Psoas muscle (tissue), 8 donors: Measurements from ENCODE around the gene PCK2. TPM values are rescaled to one million over a fixed set of nuclear protein-coding genes. Genes with fewer than 3 reads are reported as not detected.

Experiments
- ATAC-seq, 4 donors: fragments of 200-7000 bp; cut with Tn5 transposase; one replicate each; pipeline ENCODE4 v1.9.1; 2020; ENCODE audit warnings: moderate library complexity in 3 of 4, mild to moderate bottlenecking in 2 of 4
- DNase-seq, 2 donors: peaks; one replicate each; pipeline ENCODE4 v3.0.0-alpha.2; 2020
- H3K27ac ChIP-seq: fragments of 200-600 bp; one replicate; pipeline ENCODE4 v1.8.0; 2022
- H3K27me3 ChIP-seq, 3 donors: fragments of 200-600 bp in 1 of 3; one replicate each; pipeline versions ENCODE4 v1.6.1 to v1.8.0; 2013 to 2022; ENCODE audit warnings: low read length in 2 of 3, mild to moderate bottlenecking in 2 of 3, moderate library complexity in 1 of 3; ENCODE audit not compliant: insufficient read depth in 3 of 3
- H3K36me3 ChIP-seq, 2 donors: fragments of 200-600 bp in 1 of 2; one replicate each; pipeline versions ENCODE4 v1.6.1 to v1.8.0; 2013 to 2022; ENCODE audit warnings: low read depth in 1 of 2, mild to moderate bottlenecking in 1 of 2, moderate library complexity in 1 of 2; ENCODE audit not compliant: insufficient read depth in 1 of 2
- H3K4me1 ChIP-seq: fragments of 200-600 bp; one replicate; pipeline ENCODE4 v1.8.0; 2022
- H3K4me3 ChIP-seq: fragments of 200-600 bp; one replicate; pipeline ENCODE4 v1.8.0; 2022; ENCODE audit warnings: mild to moderate bottlenecking
- H3K9me3 ChIP-seq: fragments of 200-600 bp; one replicate; pipeline ENCODE4 v1.8.0; 2022
- WGBS, 3 donors: extraction: QIAGEN DNeasy Blood & Tissue Kit; methylation state at CpG; one replicate each; pipeline versions ENCODE4 v1.1.6 to v1.1.7; 2013; 5-methylcytosine and 5-hydroxymethylcytosine counted together
- intact Hi-C, 2 donors: fragments of 100-400 bp; cut with DNase I; formaldehyde crosslinking; loops; one replicate each; pipeline versions ENCODE4 v1.11.0 to v1.14.2; 2022
- polyA plus RNA-seq, 3 donors: library from polyadenylated mRNA; stranded (reverse); fragments of 200-250 nt; gene quantifications; one replicate each; pipeline ENCODE4 v1.2.3, GENCODE V29; 2013
- total RNA-seq, 4 donors: library from RNA; stranded (reverse); fragmentation: NEBNext Ultra II Directional in 2 of 4; extraction: Animal tissue kit (Norgen Biotek cat#: 25700) in 2 of 4; gene quantifications; one replicate each; pipeline versions ENCODE4 v1.2.1 to v1.2.4, GENCODE V29; 2021 to 2023
- TF ChIP-seq, protein P1 (sequence below): fragments of 200-600 bp; IDR thresholded peaks from one replicate; pipeline ENCODE4 v1.8.0; 2022; ENCODE audit warnings: antibody characterized with exemption
- donor health status: healthy with polysubstance abuse.
- donor health status: DM: no; HTN: no; CAD: no; lungs with moderate emphysema.
- donor health status: Bipolar disorder and iron deficiency.
- donor health status: healthy.
- donor health status: DM: yes; HTN: yes; CAD: no.
- donor health status: DM: no; HTN: no; CAD: no.
- donor health status: DM: no; HTN: no; CAD: no.
- donor health status: DM: yes; HTN: yes; CAD: no.

The PCK2 gene
- total and polyA plus RNA-seq, 7 donors, result 2.0 to 4.5 (median 2.4) TPM

DNA sequence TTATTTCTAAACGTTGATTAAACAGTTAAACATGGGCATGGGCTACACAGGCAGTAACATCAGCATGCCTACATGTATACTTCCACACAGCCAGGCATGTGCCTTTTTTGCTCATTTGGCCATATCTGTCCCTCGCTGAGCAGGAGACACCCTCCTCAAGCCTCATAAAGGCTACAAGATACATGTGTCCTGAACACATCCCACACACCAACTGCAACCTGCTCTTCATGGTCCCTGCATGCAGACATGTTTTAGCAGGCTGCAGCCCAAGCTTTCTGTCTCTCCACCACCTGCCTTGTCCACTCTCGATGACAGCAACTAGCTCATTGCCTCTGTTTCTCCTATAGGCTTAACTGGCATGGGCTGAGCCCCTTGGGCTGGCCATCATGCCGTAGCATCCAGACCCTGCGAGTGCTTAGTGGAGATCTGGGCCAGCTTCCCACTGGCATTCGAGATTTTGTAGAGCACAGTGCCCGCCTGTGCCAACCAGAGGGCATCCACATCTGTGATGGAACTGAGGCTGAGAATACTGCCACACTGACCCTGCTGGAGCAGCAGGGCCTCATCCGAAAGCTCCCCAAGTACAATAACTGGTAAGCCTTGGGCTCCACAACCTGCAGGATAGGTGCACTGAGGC, 2.6 kb downstream of the PCK2 start:
- TF ChIP-seq, protein P1, sequence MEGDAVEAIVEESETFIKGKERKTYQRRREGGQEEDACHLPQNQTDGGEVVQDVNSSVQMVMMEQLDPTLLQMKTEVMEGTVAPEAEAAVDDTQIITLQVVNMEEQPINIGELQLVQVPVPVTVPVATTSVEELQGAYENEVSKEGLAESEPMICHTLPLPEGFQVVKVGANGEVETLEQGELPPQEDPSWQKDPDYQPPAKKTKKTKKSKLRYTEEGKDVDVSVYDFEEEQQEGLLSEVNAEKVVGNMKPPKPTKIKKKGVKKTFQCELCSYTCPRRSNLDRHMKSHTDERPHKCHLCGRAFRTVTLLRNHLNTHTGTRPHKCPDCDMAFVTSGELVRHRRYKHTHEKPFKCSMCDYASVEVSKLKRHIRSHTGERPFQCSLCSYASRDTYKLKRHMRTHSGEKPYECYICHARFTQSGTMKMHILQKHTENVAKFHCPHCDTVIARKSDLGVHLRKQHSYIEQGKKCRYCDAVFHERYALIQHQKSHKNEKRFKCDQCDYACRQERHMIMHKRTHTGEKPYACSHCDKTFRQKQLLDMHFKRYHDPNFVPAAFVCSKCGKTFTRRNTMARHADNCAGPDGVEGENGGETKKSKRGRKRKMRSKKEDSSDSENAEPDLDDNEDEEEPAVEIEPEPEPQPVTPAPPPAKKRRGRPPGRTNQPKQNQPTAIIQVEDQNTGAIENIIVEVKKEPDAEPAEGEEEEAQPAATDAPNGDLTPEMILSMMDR, result no peak
- Histone ChIP-seq H3K27me3 (no peaks in the 10 kb centered on the region), H3K27ac (no peak overlapping the region), H3K36me3 (no peaks in the 10 kb centered on the region), H3K9me3 (no peaks in the 10 kb centered on the region), H3K4me1 (peaks cover 6% of the 10 kb centered on the region), H3K4me3 (no peak overlapping the region)
- WGBS, 3 donors, result 82 to 90% (median 89%) methylated on average over 8 of the region's 8 CpGs
- ATAC-seq, result no peak
- intact Hi-C loops, result loop anchor here in 1 of 2 donors (10.0 kb wide), 1 partner anchor 122 kb away; no protein-coding TSS in a partner anchor
- no peak for DNase-seq

DNA sequence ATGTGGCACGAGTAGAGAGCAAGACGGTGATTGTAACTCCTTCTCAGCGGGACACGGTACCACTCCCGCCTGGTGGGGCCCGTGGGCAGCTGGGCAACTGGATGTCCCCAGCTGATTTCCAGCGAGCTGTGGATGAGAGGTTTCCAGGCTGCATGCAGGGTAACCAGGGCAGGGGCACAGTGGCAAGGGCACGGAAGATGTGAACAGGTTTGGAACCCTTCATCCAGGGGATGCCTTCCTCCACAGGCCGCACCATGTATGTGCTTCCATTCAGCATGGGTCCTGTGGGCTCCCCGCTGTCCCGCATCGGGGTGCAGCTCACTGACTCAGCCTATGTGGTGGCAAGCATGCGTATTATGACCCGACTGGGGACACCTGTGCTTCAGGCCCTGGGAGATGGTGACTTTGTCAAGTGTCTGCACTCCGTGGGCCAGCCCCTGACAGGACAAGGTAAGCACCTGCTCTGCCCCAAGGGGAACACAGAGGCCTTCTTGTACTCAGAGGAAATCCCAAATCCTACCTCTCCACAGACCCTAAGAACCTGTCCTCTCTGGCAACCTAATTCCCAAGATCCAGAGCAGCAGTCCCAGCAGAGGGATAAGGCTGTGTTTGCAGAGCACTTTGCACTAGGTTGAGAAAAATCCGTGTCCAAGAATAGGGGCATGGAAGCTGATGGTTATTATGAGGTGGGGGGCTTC, 4.3 kb downstream of the PCK2 start:
- intact Hi-C loops, result loop anchor here in 1 of 2 donors (10.0 kb wide), 1 partner anchor 124 kb away; no protein-coding TSS in a partner anchor
- Histone ChIP-seq H3K27ac (no peak overlapping the region), H3K27me3 (no peaks in the 10 kb centered on the region), H3K9me3 (no peaks in the 10 kb centered on the region), H3K4me1 (peaks cover 6% of the 10 kb centered on the region), H3K36me3 (peaks cover 0 to 2% of the 10 kb centered on the region in 2 donors), H3K4me3 (no peak overlapping the region)
- 91 to 96% (median 93%) methylated on average over 16 of the region's 16 CpGs for WGBS, 3 donors
- DNase-seq (no peak), ATAC-seq (no peak)
- TF ChIP-seq, protein P1, result no peak

DNA sequence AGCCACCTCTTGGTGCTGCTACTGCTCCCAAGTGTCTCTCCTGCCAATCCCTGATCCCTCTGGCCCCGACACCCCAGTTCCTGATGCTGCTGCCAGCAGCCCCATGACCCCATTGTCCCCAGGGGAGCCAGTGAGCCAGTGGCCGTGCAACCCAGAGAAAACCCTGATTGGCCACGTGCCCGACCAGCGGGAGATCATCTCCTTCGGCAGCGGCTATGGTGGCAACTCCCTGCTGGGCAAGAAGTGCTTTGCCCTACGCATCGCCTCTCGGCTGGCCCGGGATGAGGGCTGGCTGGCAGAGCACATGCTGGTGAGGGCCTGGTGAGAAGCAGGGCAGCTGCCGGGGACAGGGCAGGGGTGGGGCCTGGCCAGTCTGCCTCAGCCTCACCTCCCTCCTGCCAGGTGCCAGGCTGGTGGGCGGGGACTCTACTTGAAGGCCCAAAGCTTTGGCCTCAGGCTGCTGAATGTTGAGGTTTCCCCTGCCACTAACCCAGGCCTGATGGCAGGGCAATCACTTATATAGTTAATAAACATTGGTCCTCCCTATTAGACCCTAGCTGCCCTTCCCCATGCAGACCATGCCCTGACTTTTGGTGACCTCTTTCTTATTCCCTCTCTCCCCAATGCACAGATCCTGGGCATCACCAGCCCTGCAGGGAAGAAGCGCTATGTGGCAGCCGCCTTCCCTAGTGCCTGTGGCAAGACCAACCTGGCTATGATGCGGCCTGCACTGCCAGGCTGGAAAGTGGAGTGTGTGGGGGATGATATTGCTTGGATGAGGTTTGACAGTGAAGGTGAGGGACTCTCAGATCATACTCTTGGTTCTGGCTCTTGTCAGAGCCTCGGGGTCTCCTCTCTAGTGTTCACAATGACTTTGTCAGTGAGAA, 5.1 kb downstream of the PCK2 start:
- no peak for ATAC-seq
- WGBS, 3 donors, result 55 to 72% (median 60%) methylated on average over 17 of the region's 17 CpGs
- Histone ChIP-seq H3K36me3 (peaks cover 0 to 3% of the 10 kb centered on the region in 2 donors), H3K9me3 (no peaks in the 10 kb centered on the region), H3K4me3 (no peak overlapping the region), H3K27me3 (no peaks in the 10 kb centered on the region), H3K4me1 (peaks cover 6% of the 10 kb centered on the region), H3K27ac (no peak overlapping the region)
- DNase-seq, result no peak
- TF ChIP-seq, protein P1, result no peak
- intact Hi-C loops, result loop anchor here in 1 of 2 donors (10.0 kb wide), 1 partner anchor 124 kb away; no protein-coding TSS in a partner anchor

DNA sequence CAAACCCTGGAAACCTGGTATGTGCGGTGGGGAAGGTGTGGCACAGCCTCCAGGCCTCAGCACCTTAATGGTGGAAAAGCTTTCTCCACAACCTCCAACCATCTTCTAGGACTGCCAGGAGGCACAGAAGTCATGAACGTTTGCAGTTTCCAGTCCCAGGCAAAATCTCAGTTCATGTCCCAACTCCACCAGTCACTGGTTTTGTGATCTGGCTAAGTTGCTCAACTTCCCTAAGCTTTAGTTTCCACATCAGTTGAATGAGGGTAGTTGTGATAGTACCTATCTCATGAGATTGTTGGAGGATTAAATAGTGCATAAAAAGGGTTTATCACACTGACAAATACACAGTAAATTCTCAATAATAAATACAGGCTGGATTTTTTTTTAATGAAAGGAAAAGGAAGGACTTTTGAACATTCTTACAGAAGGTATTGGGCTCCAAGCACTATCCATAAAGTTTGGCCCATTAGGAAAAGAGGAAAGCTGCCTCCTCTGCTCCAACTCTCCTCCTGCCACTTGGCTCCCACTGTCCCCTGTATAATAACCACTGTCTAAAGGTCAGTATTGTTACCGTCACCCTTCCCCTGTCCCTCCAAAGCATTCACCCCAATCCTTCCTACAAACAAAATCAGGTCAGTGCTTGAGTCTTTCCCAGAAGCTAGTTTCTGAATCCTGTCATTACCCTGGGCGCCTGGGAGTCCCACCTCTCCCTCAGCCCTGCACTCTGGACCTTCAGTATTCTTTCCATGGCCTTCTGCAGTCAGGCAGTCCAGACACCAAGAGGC, 6.3 kb downstream of the PCK2 start:
- WGBS, 3 donors, result 82 to 93% (median 87%) methylated on average over 4 of the region's 4 CpGs
- Histone ChIP-seq H3K9me3 (no peaks in the 10 kb centered on the region), H3K4me3 (no peak overlapping the region), H3K36me3 (peaks cover 0 to 3% of the 10 kb centered on the region in 2 donors), H3K27me3 (no peaks in the 10 kb centered on the region), H3K27ac (no peak overlapping the region), H3K4me1 (no peaks in the 10 kb centered on the region)
- ATAC-seq (no peak), DNase-seq (no peak)
- TF ChIP-seq, protein P1, result no peak
- intact Hi-C loops, result no loop called here
